Gastroesophageal sphincter (tissue), 3 donors: ENCODE data around the gene PLOD1.

Experiments
- CTCF ChIP-seq, 4 experiments: fragments of 200-600 bp in 2 of 4; fragments of 450-650 bp in 2 of 4; sonication (generic) in 1 of 4; IDR thresholded peaks; one replicate each; pipeline ENCODE4 v1.5.1; 2017 to 2019; ENCODE audit warnings: antibody characterized with exemption in 4 of 4, mild to moderate bottlenecking in 2 of 4, moderate library complexity in 2 of 4
- EP300 ChIP-seq: sonication (generic); formaldehyde crosslinking; IDR thresholded peaks from one replicate; pipeline ENCODE4 v1.6.1; 2017; ENCODE audit warnings: antibody characterized with exemption, mild to moderate bottlenecking
- POLR2AphosphoS5 ChIP-seq: sonication (generic); formaldehyde crosslinking; IDR thresholded peaks from one replicate; pipeline ENCODE4 v1.6.1; 2017; ENCODE audit warnings: antibody characterized with exemption

GRCh38 chr1:11963622-11964021 lies 29.1 kb downstream of the PLOD1 start:
- no peak for TF ChIP-seq EP300
- TF ChIP-seq CTCF (IDR thresholded peaks at IDR 0.05): no peak
- no peak for TF ChIP-seq POLR2AphosphoS5
